AG04449 (cell line): Measurements from ENCODE around the gene TAPT1.

Experiments
- CTCF ChIA-PET: fragments of 350-600 bp; formaldehyde crosslinking; extraction: SDS; loops from one replicate; lab custom pipeline; 2021; ENCODE audit warnings: antibody characterized with exemption; lab: Yijun Ruan, JAX
- POLR2A ChIA-PET: fragments of 400-600, 350-600 bp; formaldehyde crosslinking; extraction: SDS; loops from one replicate; lab custom pipeline; 2020; ENCODE audit warnings: antibody characterized with exemption, inconsistent platforms; lab: Yijun Ruan, JAX
- DNase-seq: peaks from one replicate; pipeline ENCODE4 v3.0.0-alpha.2; 2010; ENCODE audit warnings: low read depth, low spot score
- H3K4me3 ChIP-seq: 2 replicates; pipeline ENCODE4 v1.5.1; 2011; ENCODE audit warnings: low read depth, mild to moderate bottlenecking, control low read depth, low read length
- CTCF ChIP-seq: IDR thresholded peaks from one replicate; pipeline ENCODE4 v1.5.1; 2011; ENCODE audit warnings: mild to moderate bottlenecking, moderate library complexity, low read length, control low read depth, inconsistent platforms; ENCODE audit not compliant: insufficient read depth; ENCODE audit errors: missing control alignments

Gene TAPT1

GRCh38 chr4:16224264-16225166, 1.8 kb downstream of the TAPT1 start:
- peak overlapping the region; percentile 73 for H3K4me3 ChIP-seq
- POLR2A ChIA-PET: no interaction called here
- DNase-seq: no peak

GRCh38 chr4:16222957-16223527, 3.2 kb downstream of the TAPT1 start:
- H3K4me3 ChIP-seq: no peak overlapping the region
- no peak for DNase-seq
- ChIA-PET POLR2A (no interaction called here), CTCF (interaction anchor here (1.5 to 1.6 kb wide), 3 partner anchors 17 to 24 kb away, joined by 4 to 7 read pairs (median 5); no protein-coding TSS in a partner anchor)
- no peak for TF ChIP-seq CTCF

More at GRCh38 chr4:16224264-16225166, 1.8 kb downstream of the TAPT1 start:
- CTCF ChIA-PET: interaction anchor here (1.1 to 1.6 kb wide), 7 partner anchors 15 to 194 kb away, joined by 3 to 7 read pairs (median 4); no protein-coding TSS in a partner anchor
- no peak for TF ChIP-seq CTCF

- ChIA-PET POLR2A (no interaction called here), CTCF (interaction anchor here (1.2 to 2.0 kb wide), 5 partner anchors 10 to 19 kb away, joined by 4 to 8 read pairs (median 6); no protein-coding TSS in a partner anchor)
- TF ChIP-seq CTCF: no peak
Observed at GRCh38 chr4:16218950-16219349, 7.3 kb downstream of the TAPT1 start.

GRCh38 chr4:16217300-16218051, 8.8 kb downstream of the TAPT1 start:
- ChIA-PET POLR2A (no interaction called here), CTCF (interaction anchor here (1.4 to 2.0 kb wide), 4 partner anchors 10 to 18 kb away, joined by 3 to 9 read pairs (median 8); no protein-coding TSS in a partner anchor)
- DNase-seq: no peak
- no peak overlapping the region for H3K4me3 ChIP-seq
- no peak for TF ChIP-seq CTCF

More at GRCh38 chr4:16218950-16219349, 7.3 kb downstream of the TAPT1 start:
- H3K4me3 ChIP-seq: no peak overlapping the region
- no peak for DNase-seq

- DNase-seq: no peak
- no peak overlapping the region for H3K4me3 ChIP-seq
- ChIA-PET POLR2A (no interaction called here), CTCF (interaction anchor here (0.9 to 4.6 kb wide), 4 partner anchors 9 to 185 kb away, joined by 3 to 21 read pairs (median 4); no protein-coding TSS in a partner anchor)
- TF ChIP-seq CTCF: no peak
Observed at GRCh38 chr4:16213121-16213520, 13.2 kb downstream of the TAPT1 start.
